Kidney epithelial cell (primary cell): ENCODE results near the gene WNT7A. TPM values are rescaled to one million over a fixed set of nuclear protein-coding genes. Genes with fewer than 3 reads are reported as not detected.

Experiments used
- DNase-seq: peaks from one replicate; pipeline ENCODE4 v3.0.0-alpha.2; 2010; ENCODE audit warnings: low read depth
- H3K27me3 ChIP-seq: 2 replicates; pipeline ENCODE4 v1.6.0; 2011; ENCODE audit warnings: low read length; ENCODE audit not compliant: control insufficient read depth, insufficient read depth
- H3K36me3 ChIP-seq: 2 replicates; pipeline ENCODE4 v1.5.1; 2011; ENCODE audit warnings: low read length; ENCODE audit not compliant: control insufficient read depth, insufficient read depth
- H3K4me3 ChIP-seq: 2 replicates; pipeline ENCODE4 v1.5.1; 2011; ENCODE audit warnings: low read depth, mild to moderate bottlenecking, control low read depth, low read length
- total RNA-seq: library from RNA; depleted of rRNA; stranded (reverse); fragments of >200 nt; gene quantifications from 2 replicates; pipeline ENCODE4 v1.2.3, GENCODE V29; 2015
- TF ChIP-seq, protein P1 (sequence below): IDR thresholded peaks from 2 replicates; pipeline ENCODE4 v1.5.1; 2011; ENCODE audit warnings: mild to moderate bottlenecking, moderate library complexity, low read length, control low read depth, inconsistent platforms; ENCODE audit not compliant: insufficient read depth, poor library complexity, severe bottlenecking

Gene WNT7A
- total RNA-seq, 1 donor from 2014 or later = 14.4 TPM

DNA sequence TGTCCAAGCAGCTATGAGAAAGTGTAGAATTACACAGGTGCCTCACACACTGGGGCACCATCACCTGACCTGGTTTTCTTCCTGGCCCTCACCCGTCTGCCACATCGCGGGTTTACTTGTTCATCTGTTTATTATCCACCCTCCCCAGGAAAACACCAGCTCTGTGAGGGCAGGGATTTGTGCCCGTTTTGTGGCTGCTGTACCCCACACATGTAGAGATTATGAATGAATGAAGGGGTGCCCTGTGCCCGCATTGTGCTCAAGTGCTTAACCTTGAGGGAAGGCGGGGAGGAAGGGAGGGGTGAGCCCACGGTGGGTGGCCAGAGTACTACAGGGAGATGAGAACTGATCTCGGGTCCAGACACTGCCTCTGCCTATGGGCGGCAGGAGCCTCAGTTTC, 108.4 kb downstream of the WNT7A start:
- Histone ChIP-seq H3K27me3 (no peaks in the 10 kb centered on the region), H3K36me3 (no peaks in the 10 kb centered on the region), H3K4me3 (no peak overlapping the region)
- TF ChIP-seq, protein P1, sequence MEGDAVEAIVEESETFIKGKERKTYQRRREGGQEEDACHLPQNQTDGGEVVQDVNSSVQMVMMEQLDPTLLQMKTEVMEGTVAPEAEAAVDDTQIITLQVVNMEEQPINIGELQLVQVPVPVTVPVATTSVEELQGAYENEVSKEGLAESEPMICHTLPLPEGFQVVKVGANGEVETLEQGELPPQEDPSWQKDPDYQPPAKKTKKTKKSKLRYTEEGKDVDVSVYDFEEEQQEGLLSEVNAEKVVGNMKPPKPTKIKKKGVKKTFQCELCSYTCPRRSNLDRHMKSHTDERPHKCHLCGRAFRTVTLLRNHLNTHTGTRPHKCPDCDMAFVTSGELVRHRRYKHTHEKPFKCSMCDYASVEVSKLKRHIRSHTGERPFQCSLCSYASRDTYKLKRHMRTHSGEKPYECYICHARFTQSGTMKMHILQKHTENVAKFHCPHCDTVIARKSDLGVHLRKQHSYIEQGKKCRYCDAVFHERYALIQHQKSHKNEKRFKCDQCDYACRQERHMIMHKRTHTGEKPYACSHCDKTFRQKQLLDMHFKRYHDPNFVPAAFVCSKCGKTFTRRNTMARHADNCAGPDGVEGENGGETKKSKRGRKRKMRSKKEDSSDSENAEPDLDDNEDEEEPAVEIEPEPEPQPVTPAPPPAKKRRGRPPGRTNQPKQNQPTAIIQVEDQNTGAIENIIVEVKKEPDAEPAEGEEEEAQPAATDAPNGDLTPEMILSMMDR = no peak
- no peak for DNase-seq

DNA sequence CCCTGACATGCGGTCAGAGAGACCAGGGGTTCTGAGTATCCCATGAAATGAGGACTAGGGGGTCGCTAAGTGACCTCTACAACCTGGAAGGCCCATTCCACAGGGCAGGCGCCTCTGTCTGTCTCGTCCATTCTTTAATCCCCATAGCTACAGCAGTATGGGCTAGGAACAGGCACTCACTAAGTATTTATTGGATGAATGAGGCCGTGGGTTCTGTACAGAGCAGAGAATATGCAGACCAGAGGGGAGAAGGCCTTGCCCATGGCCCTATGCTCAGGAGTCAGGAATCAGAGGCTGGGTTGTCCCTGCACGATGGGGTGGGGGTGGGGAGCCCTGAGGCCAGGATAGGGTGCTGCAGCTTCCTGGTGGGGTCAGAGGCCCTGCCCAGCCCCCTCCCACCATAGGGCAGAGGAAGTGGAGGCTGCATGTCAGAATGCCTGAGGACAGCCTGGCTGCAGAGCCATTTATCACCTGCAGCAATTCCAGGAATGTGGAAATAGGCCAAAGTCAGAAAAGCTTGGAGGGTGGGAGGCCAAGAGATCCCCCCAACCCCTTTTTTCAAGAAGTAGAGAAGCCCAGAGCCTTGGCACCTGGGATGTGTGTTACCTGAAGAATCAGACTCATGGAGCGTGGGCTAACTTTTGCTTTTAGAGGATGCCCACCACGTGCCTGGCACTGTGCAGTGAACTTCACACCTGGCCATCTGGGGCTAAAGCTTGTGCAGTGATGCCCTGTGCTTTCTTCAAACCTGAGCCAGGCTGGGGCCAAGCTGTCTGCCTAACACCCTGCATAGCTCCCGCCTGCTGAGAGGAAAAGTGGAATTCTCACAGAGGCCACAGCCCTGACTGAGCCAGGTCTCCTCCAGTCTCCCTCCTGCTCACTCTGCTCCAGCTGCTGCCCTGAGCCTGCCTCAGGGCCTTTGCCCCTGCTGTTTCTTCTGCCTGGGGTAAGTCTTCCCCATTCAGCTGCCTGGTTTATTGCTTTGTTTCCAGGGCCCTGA, 109.4 kb downstream of the WNT7A start:
- DNase-seq = no peak
- Histone ChIP-seq H3K27me3 (no peaks in the 10 kb centered on the region), H3K4me3 (no peak overlapping the region), H3K36me3 (no peaks in the 10 kb centered on the region)
- TF ChIP-seq, protein P1 = no peak

DNA sequence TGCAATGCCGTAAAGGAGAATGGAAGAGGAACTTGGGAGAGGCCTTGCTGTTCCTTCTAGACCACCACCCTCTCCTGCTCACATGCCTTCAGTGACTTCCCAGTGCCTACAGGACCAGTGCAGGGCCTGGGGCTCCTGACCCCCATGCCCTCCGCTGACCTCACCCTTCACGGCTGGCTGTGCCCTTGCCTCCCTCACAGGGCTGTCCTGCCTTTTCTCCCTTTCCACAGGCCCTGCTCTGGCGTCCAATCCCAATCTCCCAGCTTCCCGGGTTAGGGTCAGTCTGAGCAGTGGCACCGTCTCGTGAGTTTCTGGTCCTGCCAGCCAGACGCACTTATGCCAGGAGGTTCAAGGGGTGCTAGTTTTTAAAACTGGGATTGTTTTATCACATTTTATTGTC, 110.4 kb downstream of the WNT7A start:
- TF ChIP-seq, protein P1 = no peak
- no peaks in the 10 kb centered on the region for H3K36me3 ChIP-seq
- H3K27me3 ChIP-seq = no peaks in the 10 kb centered on the region
- no peak for DNase-seq
- no peak overlapping the region for H3K4me3 ChIP-seq

DNA sequence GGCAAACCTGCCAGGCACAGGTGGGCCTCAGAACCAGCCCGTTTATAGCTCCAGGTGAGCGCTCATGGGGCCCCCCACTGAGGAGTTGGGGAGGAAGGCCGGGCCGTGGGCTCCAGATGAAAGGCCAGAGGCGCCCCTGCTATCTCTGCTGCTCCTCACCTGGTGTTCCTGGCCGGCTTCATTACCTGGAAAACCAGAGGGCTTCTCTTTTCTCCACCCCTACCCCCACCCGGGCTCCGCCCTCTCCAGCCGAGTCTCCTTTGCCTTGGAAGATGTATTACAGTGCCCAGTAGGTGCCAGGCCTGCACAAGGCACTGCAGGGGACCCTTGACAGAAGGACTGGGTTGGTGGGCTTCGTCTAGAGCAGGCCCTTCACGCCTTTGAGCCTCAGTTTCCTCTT, 111.4 kb downstream of the WNT7A start:
- Histone ChIP-seq H3K36me3 (no peaks in the 10 kb centered on the region), H3K4me3 (no peak overlapping the region), H3K27me3 (no peaks in the 10 kb centered on the region)
- DNase-seq = no peak
- TF ChIP-seq, protein P1 = no peak

DNA sequence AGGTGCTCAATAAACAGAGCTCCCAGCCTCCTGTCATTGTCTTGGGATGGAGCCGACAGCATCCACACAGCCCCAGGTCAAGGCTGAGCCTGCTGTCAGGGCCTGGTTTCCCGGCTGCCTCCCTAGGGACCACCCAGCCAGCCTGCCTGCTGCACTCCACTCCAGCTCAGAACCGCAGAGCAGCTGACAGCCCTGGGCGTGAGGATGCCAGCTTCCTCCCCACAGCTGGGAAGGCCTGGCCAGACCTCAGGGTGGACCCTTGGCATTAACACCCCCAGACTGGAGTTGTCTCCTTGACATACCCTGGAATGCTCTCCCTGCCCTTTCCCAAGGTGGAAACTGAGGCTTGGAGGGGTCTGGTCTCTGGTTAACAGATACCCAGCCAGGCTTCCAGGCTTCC, 112.0 kb downstream of the WNT7A start:
- H3K4me3 ChIP-seq = no peak overlapping the region
- H3K36me3 ChIP-seq = no peaks in the 10 kb centered on the region
- DNase-seq = no peak
- TF ChIP-seq, protein P1 = no peak
- H3K27me3 ChIP-seq = no peaks in the 10 kb centered on the region

DNA sequence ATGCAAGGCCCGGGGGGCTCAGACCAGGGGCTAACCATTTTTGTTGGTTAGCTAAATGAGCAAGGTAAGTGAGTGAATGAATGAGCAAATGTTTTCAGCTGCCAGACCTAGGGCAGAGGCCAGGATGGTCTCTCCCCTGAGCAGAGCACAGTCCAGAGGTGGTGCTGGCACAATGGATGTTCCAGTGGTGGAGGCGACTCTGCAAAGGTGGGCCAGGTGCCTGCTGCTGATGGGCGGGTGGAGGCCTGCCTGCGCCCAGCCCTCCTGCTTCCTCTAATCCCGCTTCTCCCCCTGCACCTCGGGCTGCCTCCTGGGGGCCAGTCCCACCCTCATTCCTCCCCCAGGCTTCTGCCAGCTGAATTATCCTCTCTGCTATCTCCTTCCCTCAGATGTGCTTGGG, 112.8 kb downstream of the WNT7A start:
- H3K4me3 ChIP-seq = no peak overlapping the region
- H3K27me3 ChIP-seq = no peaks in the 10 kb centered on the region
- no peaks in the 10 kb centered on the region for H3K36me3 ChIP-seq
- TF ChIP-seq, protein P1 = no peak
- DNase-seq = no peak
